ENCODE data around the gene ARL17B.
"Not testable (repeated sequence)": the region's sequence is repeated elsewhere in the genome, so short reads cannot be mapped to it uniquely, and the experiment has no call there.

DNA sequence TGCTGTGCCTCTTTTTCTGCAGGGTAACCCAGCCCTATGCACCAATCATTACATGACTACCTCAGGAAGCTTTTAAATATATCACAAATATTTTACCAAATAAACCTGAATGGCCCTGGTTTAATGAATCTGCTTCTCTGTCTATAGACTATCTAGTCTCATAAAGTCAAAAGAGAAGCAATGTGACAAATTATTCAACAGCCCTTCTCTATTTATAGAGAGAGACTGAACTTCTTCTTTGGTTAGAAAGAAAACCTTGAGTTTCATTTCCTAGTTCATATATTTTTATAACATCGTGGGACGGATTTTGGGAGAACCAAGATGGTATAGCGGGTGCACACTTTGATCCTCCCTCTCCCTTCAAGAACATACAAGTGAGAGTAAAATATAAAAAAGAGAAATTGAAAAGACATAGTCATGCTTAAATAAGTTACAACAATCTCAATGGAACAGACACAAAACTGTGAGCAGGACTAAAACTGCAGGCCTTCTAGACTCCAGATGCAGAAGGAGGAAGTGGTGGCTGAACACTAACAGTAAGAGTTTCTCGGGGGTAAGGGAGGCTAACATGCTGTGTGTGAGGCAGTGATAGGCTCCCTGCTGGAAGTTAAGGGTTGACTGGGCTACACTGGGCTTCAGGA is 70.5 kb downstream of the ARL17B start:
- TF ChIP-seq, protein P1, sequence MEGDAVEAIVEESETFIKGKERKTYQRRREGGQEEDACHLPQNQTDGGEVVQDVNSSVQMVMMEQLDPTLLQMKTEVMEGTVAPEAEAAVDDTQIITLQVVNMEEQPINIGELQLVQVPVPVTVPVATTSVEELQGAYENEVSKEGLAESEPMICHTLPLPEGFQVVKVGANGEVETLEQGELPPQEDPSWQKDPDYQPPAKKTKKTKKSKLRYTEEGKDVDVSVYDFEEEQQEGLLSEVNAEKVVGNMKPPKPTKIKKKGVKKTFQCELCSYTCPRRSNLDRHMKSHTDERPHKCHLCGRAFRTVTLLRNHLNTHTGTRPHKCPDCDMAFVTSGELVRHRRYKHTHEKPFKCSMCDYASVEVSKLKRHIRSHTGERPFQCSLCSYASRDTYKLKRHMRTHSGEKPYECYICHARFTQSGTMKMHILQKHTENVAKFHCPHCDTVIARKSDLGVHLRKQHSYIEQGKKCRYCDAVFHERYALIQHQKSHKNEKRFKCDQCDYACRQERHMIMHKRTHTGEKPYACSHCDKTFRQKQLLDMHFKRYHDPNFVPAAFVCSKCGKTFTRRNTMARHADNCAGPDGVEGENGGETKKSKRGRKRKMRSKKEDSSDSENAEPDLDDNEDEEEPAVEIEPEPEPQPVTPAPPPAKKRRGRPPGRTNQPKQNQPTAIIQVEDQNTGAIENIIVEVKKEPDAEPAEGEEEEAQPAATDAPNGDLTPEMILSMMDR (IDR thresholded peaks at IDR 0.05; ENCODE audit: insufficient read depth, low read length): not testable (repeated sequence)
- peak; percentile 37 for TF ChIP-seq REST (IDR thresholded peaks at IDR 0.05; ENCODE audit: insufficient replicate concordance, low read depth)
